Measurements from ENCODE around the gene TMEM178B. TPM values are rescaled to one million over a fixed set of nuclear protein-coding genes. Genes with fewer than 3 reads are reported as not detected.
"Not testable (repeated sequence)": the region's sequence is repeated elsewhere in the genome, so short reads cannot be mapped to it uniquely, and the experiment has no call there.

TMEM178B gene
- 1.1 and 1.4 TPM in 2 replicates for total RNA-seq (2014; rRNA removed; shearing (Covaris generic))

DNA sequence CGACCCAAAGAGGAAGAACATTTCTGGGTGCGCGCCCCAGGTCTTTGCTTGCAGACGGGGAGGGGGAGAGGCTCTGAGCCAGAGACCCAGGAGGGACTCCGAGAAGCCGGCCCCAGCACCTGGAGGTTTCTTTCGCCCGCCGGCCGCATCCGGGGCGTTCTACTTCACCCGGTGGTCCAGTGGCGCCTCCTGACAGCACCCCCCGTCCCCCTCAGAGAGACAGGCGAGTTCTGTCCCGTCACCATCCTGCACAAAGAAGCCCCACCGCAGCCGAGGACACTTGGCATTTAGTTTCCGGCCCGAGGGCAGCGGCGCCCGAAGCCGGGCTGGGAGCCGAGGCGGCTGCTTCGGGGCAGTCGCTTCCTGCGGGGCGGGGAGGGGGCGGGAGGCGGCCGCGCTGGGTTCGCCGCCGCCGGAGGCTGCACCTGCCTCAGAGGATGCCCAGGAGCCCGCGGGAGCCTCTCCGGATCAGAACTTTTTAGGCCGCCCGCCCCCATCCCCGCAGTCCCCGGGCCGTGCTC is at the start of gene TMEM178B:
TSS of gene TMEM178B (plus strand) at position 424 of the 521 bp plus-strand sequence.
- Histone ChIP-seq H3K36me3 (replicated peaks; ENCODE audit: control insufficient read depth, insufficient read depth, low read length) (no peaks in the 10 kb centered on the region), H3K4me3 (ENCODE audit: insufficient read depth, low read depth, low read length) (peak within 1 kb of the TSS; percentile 71), H3K27me3 (ENCODE audit: control insufficient read depth, insufficient read depth, low read length) (peaks cover 53% of the 10 kb centered on the region)
- peak; percentile 80 for DNase-seq

DNA sequence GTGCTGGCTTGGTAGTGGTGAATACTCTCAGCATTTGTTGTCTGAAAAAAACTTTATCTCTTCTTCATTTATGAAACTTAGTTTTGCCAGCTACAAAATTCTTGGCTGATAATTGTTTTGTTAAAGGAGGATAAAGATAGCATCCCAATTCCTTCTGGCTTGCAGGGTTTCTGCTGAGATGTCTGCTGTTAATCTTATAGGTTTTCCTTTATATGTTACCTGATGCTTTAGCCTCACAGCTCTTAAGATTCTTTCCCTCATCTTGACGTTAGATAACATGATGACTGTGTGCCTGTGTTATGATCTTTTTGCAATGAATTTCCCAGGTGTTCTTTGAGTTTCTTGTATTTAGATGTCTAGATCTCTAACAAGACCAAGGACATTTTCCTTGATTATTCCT is 49.2 kb upstream of the TMEM178B start:
- Histone ChIP-seq H3K4me3 (ENCODE audit: insufficient read depth, low read depth, low read length) (no peak overlapping the region), H3K27me3 (ENCODE audit: control insufficient read depth, insufficient read depth, low read length) (peaks cover under 1% of the 10 kb centered on the region; the same call in 1 of the 2 replicates), H3K36me3 (replicated peaks; ENCODE audit: control insufficient read depth, insufficient read depth, low read length) (no peaks in the 10 kb centered on the region)
- no peak for DNase-seq

DNA sequence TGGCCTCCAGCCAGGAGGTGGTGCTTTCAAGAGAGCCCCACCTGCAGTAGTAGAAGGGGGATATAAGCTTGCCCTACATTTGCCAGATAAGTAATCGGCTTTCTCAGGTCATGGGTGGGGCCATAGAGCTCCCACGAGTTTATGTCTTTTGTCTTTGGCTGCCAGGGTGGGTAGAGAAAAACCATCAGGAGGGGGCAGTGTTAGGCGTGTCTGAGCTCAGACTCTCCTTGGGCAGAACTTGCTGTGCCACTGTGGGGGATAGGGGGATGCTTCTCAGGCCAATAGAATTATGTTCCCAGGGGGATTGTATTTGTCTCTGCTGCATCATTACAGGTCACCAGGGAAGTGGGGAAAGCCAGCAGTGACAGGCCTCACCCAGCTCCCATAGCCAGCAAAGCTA is 46.8 kb upstream of the TMEM178B start:
- Histone ChIP-seq H3K36me3 (replicated peaks; ENCODE audit: control insufficient read depth, insufficient read depth, low read length) (no peaks in the 10 kb centered on the region), H3K27me3 (ENCODE audit: control insufficient read depth, insufficient read depth, low read length) (no peaks in the 10 kb centered on the region), H3K4me3 (ENCODE audit: insufficient read depth, low read depth, low read length) (no peak overlapping the region)
- peak; percentile 13 for DNase-seq

DNA sequence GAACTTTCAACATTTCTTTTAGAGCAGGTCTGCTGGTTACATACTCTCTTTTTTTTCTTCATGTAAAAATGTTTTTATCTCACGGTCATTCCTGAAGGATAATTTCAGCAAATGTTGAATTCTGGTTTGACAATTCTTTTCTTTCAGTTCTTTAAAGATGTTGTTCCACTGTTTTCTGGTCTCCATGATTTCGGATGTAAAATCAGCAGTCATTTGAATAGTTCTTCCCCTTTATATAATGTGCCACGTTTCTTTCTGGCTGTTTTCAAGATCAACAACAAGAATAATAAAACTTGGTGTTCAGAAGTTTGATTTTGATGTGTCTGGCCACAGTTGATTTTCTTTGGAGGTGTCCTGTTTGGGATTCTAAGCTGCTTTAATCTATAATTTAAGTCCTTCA is 45.1 kb upstream of the TMEM178B start:
- Histone ChIP-seq H3K36me3 (replicated peaks; ENCODE audit: control insufficient read depth, insufficient read depth, low read length) (no peaks in the 10 kb centered on the region), H3K27me3 (ENCODE audit: control insufficient read depth, insufficient read depth, low read length) (no peaks in the 10 kb centered on the region), H3K4me3 (ENCODE audit: insufficient read depth, low read depth, low read length) (no peak overlapping the region)
- DNase-seq = no peak

DNA sequence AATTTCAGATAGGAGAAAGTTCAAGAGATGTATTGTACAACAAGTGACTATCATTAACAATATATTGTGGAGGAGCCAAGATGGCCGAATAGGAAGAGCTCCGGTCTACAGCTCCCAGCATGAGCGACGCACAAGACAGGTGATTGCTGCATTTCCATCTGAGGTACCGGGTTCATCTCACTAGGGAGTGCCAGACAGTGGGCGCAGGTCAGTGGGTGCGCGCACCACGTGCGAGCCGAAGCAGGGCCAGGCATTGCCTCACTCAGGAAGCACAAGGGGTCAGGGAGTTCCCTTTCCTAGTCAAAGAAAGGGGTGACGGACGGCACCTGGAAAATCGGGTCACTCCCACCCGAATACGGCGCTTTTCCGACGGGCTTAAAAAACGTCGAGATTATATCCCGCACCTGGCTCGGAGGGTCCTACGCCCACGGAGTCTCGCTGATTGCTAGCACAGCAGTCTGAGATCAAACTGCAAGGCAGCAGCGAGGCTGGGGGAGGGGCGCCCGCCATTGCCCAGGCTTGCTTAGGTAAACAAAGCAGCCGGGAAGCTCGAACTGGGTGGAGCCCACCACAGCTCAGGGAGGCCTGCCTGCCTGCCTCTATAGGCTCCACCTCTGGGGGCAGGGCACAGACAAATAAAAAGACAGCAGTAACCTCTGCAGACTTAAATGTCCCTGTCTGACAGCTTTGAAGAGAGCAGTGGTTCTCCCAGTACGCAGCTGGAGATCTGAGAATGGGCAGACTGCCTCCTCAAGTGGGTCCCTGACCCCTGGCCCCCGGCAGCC is 41.1 kb upstream of the TMEM178B start:
- not testable (repeated sequence) for DNase-seq; H3K4me3 ChIP-seq (ENCODE audit: insufficient read depth, low read depth, low read length); H3K36me3 ChIP-seq (replicated peaks; ENCODE audit: control insufficient read depth, insufficient read depth, low read length); H3K27me3 ChIP-seq (ENCODE audit: control insufficient read depth, insufficient read depth, low read length)

DNA sequence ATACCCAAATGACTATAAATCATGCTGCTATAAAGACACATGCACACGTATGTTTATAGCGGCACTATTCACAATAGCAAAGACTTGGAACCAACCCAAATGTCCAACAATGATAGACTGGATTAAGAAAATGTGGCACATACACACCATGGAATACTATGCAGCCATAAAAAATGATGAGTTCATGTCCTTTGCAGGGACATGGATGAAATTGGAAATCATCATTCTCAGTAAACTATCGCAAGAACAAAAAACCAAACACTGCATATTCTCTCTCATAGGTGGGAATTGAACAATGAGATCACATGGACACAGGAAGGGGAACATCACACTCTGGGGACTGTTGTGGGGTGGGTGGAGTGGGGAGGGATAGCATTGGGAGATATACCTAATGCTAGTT is 35.8 kb upstream of the TMEM178B start:
- H3K27me3 ChIP-seq (ENCODE audit: control insufficient read depth, insufficient read depth, low read length); H3K36me3 ChIP-seq (replicated peaks; ENCODE audit: control insufficient read depth, insufficient read depth, low read length); DNase-seq; H3K4me3 ChIP-seq (ENCODE audit: insufficient read depth, low read depth, low read length): not testable (repeated sequence)

DNA sequence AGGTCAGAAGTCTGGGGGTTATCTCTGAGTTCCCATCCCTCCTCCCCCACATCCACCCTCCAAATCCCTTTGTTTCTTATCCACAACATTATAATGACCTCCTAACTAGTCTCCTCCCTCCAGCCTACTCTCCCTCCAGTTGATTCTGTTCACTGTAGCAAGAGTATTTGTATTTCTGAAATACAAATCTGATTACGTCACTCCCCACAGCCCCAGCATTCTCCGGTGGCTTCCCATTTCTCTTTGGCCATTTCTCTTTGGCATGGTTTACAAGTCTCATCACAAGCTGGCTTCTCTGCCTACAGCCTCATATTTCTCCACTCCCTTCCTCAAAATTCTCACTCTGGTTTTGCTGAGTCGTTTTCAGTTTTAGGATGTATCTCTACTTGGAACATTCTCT is 34.5 kb upstream of the TMEM178B start:
- DNase-seq = no peak
- H3K4me3 ChIP-seq (ENCODE audit: insufficient read depth, low read depth, low read length) = no peak overlapping the region
- no peaks in the 10 kb centered on the region for H3K36me3 ChIP-seq (replicated peaks; ENCODE audit: control insufficient read depth, insufficient read depth, low read length)
- no peaks in the 10 kb centered on the region for H3K27me3 ChIP-seq (ENCODE audit: control insufficient read depth, insufficient read depth, low read length)

DNA sequence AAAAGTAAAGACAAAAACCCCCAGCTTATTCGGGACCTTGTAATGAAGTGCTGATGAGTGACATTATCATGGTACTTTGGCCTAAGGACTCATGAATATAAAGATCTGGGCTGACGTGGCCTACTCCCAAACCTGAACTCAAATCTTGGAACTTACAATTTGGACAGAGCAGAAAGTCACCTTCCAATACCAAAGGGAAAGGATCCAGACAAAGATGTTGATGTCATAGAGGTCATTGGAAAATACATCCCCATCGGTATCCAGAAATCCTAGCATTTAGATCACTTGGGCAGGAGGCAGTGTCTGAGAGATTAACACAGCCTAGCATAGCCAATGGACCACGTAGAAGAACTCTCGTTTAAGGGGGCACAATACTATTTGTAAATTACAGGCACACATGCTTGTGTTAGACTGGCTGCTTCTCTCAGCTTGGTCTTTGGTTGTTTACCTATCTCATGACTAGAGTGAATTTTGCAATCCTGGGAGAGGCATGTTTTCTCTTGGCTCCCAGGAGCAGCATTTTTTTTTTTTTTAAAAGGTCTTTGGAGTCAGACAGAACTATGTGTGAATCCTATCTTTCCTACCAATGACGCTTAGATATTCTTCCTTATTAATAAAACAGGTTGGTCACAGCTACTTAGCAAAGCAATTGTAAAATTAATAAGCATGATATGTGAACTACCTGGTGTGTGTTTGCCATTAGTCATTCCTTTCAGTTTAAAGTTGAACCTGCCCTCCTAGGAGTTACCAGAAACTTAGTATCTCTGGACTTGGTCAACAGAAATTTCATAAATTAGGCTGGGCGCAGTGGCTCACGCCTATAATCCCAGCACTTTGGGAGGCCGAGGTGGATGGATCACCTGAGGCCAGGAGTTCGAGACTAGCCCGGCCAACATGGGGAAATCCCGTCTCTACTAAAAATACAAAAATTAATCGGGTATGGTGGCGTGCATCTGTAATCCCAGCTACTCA is 31.4 kb upstream of the TMEM178B start:
- no peaks in the 10 kb centered on the region for H3K27me3 ChIP-seq (ENCODE audit: control insufficient read depth, insufficient read depth, low read length)
- no peak for DNase-seq
- no peak overlapping the region for H3K4me3 ChIP-seq (ENCODE audit: insufficient read depth, low read depth, low read length)
- H3K36me3 ChIP-seq (replicated peaks; ENCODE audit: control insufficient read depth, insufficient read depth, low read length) = no peaks in the 10 kb centered on the region

DNA sequence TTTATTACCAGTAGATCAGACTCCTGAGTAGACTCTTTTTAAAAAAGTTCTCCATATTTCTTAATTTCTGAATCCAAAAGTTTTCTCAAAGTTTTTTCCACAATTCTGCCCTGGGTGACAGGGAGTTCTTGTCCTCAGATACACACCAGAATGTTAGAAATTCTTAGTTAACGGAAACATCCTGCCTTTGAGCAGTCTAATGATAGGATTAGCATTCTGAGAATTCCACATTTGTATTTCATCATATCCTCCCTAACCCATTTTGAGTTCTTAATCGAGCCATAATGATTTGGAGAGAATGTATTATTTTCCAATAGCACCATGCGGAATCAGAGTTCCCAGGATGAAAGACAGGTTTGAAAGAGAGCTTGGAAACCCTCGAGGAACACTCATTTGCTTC is 30.2 kb upstream of the TMEM178B start:
- H3K4me3 ChIP-seq (ENCODE audit: insufficient read depth, low read depth, low read length) = no peak overlapping the region
- DNase-seq = no peak
- H3K36me3 ChIP-seq (replicated peaks; ENCODE audit: control insufficient read depth, insufficient read depth, low read length) = no peaks in the 10 kb centered on the region
- no peaks in the 10 kb centered on the region for H3K27me3 ChIP-seq (ENCODE audit: control insufficient read depth, insufficient read depth, low read length)

DNA sequence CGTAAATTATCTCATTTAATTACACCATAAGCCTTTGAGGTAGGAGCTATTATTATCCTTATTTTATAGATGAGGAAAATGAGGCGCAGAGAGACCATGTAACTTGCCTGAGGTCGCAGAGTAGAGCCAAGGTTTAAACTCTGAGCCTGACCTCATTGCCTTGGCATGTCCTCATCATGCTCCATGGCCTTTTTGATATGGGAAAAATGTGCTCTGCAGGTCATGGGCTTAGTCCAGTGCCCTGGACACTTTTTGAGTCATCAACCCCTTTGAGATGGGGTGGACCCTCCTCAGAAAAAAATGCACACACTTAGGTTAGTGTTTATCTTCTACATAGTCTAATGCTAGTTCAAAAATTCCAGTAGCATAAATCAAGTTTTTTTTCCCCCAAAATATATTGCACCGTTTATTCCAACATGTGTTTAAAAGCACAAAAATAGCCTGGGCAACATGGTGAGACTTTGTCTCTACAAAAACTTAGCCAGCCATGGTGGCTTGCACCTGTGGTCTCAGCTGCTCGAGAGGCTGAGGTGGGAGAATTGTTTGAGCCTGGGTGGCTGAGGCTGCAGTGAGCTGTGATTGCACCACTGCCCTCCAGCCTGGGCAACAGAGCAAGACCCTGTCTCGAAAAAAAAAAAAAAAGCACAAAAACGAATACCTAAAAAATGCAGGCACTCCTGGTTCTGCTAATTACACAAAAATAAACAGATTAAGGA is 28.6 kb upstream of the TMEM178B start:
- DNase-seq = no peak
- no peaks in the 10 kb centered on the region for H3K36me3 ChIP-seq (replicated peaks; ENCODE audit: control insufficient read depth, insufficient read depth, low read length)
- H3K27me3 ChIP-seq (ENCODE audit: control insufficient read depth, insufficient read depth, low read length) = no peaks in the 10 kb centered on the region
- no peak overlapping the region for H3K4me3 ChIP-seq (ENCODE audit: insufficient read depth, low read depth, low read length)

DNA sequence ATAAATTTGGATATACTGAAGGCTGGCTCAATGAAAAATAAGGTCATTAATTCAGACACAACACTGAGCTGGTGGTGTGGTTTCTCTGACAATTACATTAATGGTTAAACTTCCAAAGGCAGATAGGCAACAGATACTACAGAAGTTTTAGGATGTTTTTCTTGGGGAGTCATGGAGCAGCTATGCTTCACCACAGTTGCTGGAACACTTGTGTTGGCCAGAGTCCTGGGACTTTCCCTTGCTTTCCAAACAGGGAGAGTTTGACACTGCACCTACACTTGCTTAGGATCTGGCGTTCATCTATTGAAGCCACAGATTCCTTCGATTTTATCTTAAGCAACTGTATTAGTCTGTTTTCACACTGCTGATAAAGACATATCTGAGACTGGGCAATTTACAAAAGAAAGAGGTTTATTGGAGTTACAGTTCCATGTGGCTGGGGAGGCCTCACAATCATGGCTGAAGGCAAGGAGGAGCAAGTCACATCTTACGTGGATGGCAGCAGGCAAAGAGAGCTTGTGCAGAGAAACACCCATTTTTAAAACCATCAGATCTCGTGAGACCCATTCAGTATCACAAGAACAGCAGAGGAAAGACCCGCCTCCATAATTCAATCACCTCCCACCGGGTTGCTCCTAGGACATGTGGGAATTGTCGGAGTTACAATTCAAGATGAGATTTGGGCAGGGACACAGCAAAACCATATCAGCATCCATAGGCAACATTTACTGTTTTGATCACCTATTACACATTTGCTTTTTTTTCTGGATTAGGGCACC is 27.8 kb upstream of the TMEM178B start:
- no peaks in the 10 kb centered on the region for H3K27me3 ChIP-seq (ENCODE audit: control insufficient read depth, insufficient read depth, low read length)
- DNase-seq = no peak
- H3K36me3 ChIP-seq (replicated peaks; ENCODE audit: control insufficient read depth, insufficient read depth, low read length) = no peaks in the 10 kb centered on the region
- H3K4me3 ChIP-seq (ENCODE audit: insufficient read depth, low read depth, low read length) = no peak overlapping the region

DNA sequence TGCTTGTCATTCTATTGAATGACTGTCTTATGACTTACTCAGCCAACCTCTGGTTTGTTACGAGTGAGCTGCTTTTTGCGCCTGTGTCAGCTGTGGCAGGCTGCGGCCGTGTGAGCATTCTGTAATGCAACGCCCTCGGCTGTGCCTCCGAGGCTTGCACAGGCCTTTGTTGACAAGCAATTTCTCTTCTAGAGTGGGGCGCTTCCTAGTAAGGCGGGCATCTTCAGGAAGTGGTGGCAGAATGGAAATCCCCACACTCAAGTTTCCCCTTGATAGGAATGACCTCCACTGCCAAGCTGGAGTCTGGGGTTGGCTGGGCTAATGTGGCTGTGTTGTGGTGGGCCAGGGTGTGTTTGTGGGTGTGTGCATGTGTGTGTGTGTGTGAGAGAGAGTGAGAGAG is 20.2 kb upstream of the TMEM178B start:
- Histone ChIP-seq H3K4me3 (ENCODE audit: insufficient read depth, low read depth, low read length) (no peak overlapping the region), H3K36me3 (replicated peaks; ENCODE audit: control insufficient read depth, insufficient read depth, low read length) (no peaks in the 10 kb centered on the region), H3K27me3 (ENCODE audit: control insufficient read depth, insufficient read depth, low read length) (no peaks in the 10 kb centered on the region)
- no peak for DNase-seq

DNA sequence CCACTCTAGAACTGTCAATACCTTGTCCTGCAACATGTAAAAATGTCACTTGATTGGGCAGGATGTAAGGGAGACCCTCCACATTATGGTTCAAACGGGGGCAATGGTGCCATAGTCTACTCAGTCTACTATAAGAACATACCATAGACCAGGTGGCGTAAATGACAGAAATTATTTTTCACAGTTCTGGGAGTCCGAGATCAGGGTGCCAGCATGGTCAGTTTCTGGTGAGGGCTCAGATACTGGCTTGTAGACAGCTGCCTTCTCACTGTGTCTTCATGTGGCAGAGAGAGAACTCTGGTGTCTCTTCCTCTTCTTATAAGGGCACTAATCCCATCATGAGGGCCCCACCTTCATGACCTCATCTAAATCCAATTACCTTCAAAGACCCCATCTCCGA is 18.7 kb upstream of the TMEM178B start:
- Histone ChIP-seq H3K27me3 (ENCODE audit: control insufficient read depth, insufficient read depth, low read length) (no peaks in the 10 kb centered on the region), H3K4me3 (ENCODE audit: insufficient read depth, low read depth, low read length) (no peak overlapping the region), H3K36me3 (replicated peaks; ENCODE audit: control insufficient read depth, insufficient read depth, low read length) (no peaks in the 10 kb centered on the region)
- no peak for DNase-seq

DNA sequence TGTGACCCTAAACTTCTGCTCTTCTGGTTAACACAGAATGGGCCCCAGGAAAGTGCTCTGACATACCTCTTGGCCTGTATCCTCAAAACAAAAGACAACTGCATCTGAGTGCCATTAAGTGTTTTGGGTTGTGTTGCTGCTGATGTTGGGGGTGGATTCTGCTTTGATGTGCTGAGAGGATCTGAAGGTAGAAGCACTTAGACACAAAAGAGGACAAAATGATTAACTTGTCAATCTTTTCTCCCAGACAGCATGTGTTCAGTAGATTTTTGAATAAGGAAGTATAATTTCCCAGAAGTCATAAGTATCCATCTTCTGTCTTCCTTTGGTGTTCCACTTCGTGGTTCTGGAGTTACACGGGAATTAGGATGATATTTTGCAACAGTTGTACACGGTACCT is 16.1 kb upstream of the TMEM178B start:
- Histone ChIP-seq H3K4me3 (ENCODE audit: insufficient read depth, low read depth, low read length) (no peak overlapping the region), H3K27me3 (ENCODE audit: control insufficient read depth, insufficient read depth, low read length) (no peaks in the 10 kb centered on the region)

More for the DNA sequence above, 16.1 kb upstream of the TMEM178B start:
- no peak for DNase-seq
- no peaks in the 10 kb centered on the region for H3K36me3 ChIP-seq (replicated peaks; ENCODE audit: control insufficient read depth, insufficient read depth, low read length)

All from H7 (cell line).